ENCODE measurements around the gene FAM53A. TPM values are rescaled to one million over a fixed set of nuclear protein-coding genes. Genes with fewer than 3 reads are reported as not detected.
A peak's percentile ranks its signal among the peaks of the same experiment; 100 is the strongest.

FAM53A gene
- total RNA-seq, 1 experiment from 2014 or later, result 1.6 TPM

GRCh38 chr4:1628892-1629698, 55.0 kb downstream of the FAM53A start:
- no TSS peak for BruUV-seq (replicated peaks)
- CTCF ChIA-PET, result interaction anchor here (0.5 to 1.2 kb wide), 2 partner anchors 273 to 876 kb away, joined by 3 to 5 read pairs; no protein-coding TSS in a partner anchor
- intact Hi-C loops (cut with micrococcal nuclease; ENCODE audit: unreplicated experiment), result loop anchor here (5.0 kb wide), 1 partner anchor 272 kb away; no protein-coding TSS in a partner anchor
- Histone ChIP-seq H3K27ac (ENCODE audit: low read depth, low read length, poor library complexity, severe bottlenecking) (no peak overlapping the region), H3K4me1 (ENCODE audit: insufficient read depth, low read length, poor library complexity, severe bottlenecking) (no peaks in the 10 kb centered on the region), H3K9me3 (ENCODE audit: low read depth, low read length, poor library complexity, severe bottlenecking) (no peaks in the 10 kb centered on the region), H3K27me3 (replicated peaks; ENCODE audit: insufficient read depth, low read depth, low read length, poor library complexity) (peaks cover 14% of the 10 kb centered on the region), H3K36me3 (ENCODE audit: insufficient read depth, low read length, poor library complexity, severe bottlenecking) (no peaks in the 10 kb centered on the region), H3K4me3 (ENCODE audit: low read depth, low read length, poor library complexity, severe bottlenecking) (no peak overlapping the region)
- DNase-seq (ENCODE audit: low spot score), result peak; percentile 65
- TF ChIP-seq EZH2 (IDR thresholded peaks at IDR 0.05; ENCODE audit: borderline replicate concordance, low read depth, low read length, poor library complexity, severe bottlenecking) (no peak), CTCF (conservative IDR thresholded peaks at IDR 0.05; ENCODE audit: low read depth, low read length) (peak; percentile 95)
- POLR2A ChIA-PET (ENCODE audit: low non-redundant PET), result no interaction called here

DNA sequence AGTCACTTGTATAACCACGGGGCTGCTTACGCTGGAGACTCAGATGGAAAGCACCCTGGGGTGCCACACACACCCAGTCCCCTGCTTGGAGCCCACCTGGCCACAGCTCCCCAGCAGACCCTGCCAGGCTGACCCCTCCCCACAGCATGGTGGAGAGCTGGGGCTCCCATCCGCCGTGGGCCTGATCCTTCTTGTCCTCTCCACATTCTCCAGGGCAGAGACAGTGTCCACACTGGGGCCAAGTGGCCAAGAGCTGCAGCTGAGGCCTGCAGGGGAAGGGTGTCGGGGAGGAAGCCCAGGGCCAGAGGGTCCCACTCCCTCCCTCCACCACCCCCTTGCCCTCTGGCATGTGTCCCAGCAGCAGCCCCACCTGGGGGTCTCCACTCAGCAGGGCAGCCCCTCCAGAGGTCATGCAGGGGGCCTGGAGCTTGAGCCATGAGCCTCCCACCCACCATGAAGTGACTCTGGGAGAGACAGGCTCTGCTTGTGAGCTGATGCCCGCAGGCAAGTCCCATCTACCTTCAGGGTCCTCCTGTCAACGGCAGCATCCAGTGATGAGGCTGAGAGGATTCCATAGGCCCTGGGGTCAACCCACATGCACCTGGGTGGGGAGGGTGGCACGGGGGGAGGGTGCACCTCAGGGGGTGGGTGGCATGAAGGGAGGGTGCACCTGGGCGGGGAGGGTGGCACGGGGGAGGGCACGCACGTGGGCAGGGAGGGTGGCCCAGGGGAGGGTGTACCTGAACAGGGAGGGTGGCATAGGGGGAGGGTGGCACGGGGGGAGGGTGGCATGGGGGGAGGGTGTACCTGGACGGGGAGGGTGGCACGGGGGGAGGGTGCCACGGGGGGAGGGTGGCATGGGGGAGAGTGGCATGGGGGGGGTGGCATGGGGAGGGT, 56.4 kb downstream of the FAM53A start:
- no peak overlapping the region for H3K27ac ChIP-seq (ENCODE audit: low read depth, low read length, poor library complexity, severe bottlenecking)
- BruUV-seq (replicated peaks), result no TSS peak
- POLR2A ChIA-PET (ENCODE audit: low non-redundant PET), result interaction anchor here (0.6 kb wide), 1 partner anchor 168 kb away, joined by 9 read pairs; no protein-coding TSS in a partner anchor
- H3K9me3 ChIP-seq (ENCODE audit: low read depth, low read length, poor library complexity, severe bottlenecking), result no peaks in the 10 kb centered on the region
- no peaks in the 10 kb centered on the region for H3K36me3 ChIP-seq (ENCODE audit: insufficient read depth, low read length, poor library complexity, severe bottlenecking)
- no peaks in the 10 kb centered on the region for H3K4me1 ChIP-seq (ENCODE audit: insufficient read depth, low read length, poor library complexity, severe bottlenecking)
- H3K27me3 ChIP-seq (replicated peaks; ENCODE audit: insufficient read depth, low read depth, low read length, poor library complexity), result no peaks in the 10 kb centered on the region
- TF ChIP-seq CTCF (conservative IDR thresholded peaks at IDR 0.05; ENCODE audit: low read depth, low read length) (no peak), EZH2 (IDR thresholded peaks at IDR 0.05; ENCODE audit: borderline replicate concordance, low read depth, low read length, poor library complexity, severe bottlenecking) (no peak)
- intact Hi-C loops (cut with micrococcal nuclease; ENCODE audit: unreplicated experiment), result loop anchor here (5.0 kb wide), 1 partner anchor 270 kb away; no protein-coding TSS in a partner anchor
- CTCF ChIA-PET, result no interaction called here
- DNase-seq (ENCODE audit: low spot score), result no peak
- H3K4me3 ChIP-seq (ENCODE audit: low read depth, low read length, poor library complexity, severe bottlenecking), result no peak overlapping the region

DNA sequence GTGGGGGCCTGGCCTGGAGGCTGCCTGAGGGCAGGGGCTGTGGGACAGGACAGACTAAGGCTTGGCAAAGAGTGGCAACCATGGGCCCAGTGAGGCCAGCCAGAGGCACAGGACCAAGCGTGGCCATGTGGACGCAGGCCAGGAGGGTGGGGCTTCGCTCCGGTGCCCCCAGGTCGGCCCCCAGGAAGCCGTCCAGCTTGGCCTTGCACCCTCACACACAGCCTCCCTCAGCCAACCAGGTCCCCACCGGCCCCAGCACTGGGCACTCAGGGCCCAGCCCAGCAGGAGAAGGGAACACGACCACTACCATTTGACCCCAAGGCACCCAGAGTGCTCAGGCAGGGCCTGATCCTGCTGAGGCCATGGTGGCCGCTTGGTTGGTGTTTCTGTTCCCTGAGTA, 57.2 kb downstream of the FAM53A start:
- Histone ChIP-seq H3K27me3 (replicated peaks; ENCODE audit: insufficient read depth, low read depth, low read length, poor library complexity) (no peaks in the 10 kb centered on the region), H3K4me1 (ENCODE audit: insufficient read depth, low read length, poor library complexity, severe bottlenecking) (no peaks in the 10 kb centered on the region), H3K9me3 (ENCODE audit: low read depth, low read length, poor library complexity, severe bottlenecking) (no peaks in the 10 kb centered on the region), H3K36me3 (ENCODE audit: insufficient read depth, low read length, poor library complexity, severe bottlenecking) (no peaks in the 10 kb centered on the region), H3K27ac (ENCODE audit: low read depth, low read length, poor library complexity, severe bottlenecking) (no peak overlapping the region), H3K4me3 (ENCODE audit: low read depth, low read length, poor library complexity, severe bottlenecking) (no peak overlapping the region)
- DNase-seq (ENCODE audit: low spot score), result no peak
- POLR2A ChIA-PET (ENCODE audit: low non-redundant PET), result interaction anchor here (0.6 kb wide), 1 partner anchor 169 kb away, joined by 9 read pairs; no protein-coding TSS in a partner anchor
- no TSS peak for BruUV-seq (replicated peaks)
- TF ChIP-seq EZH2 (IDR thresholded peaks at IDR 0.05; ENCODE audit: borderline replicate concordance, low read depth, low read length, poor library complexity, severe bottlenecking), result no peak
- no peak for TF ChIP-seq CTCF (conservative IDR thresholded peaks at IDR 0.05; ENCODE audit: low read depth, low read length)
- CTCF ChIA-PET, result no interaction called here
- intact Hi-C loops (cut with micrococcal nuclease; ENCODE audit: unreplicated experiment), result loop anchor here (5.0 kb wide), 1 partner anchor 270 kb away; no protein-coding TSS in a partner anchor
